Chondrocyte (in vitro differentiated cells): Measurements from ENCODE around the gene AJUBA. TPM values are rescaled to one million over a fixed set of nuclear protein-coding genes. Genes with fewer than 3 reads are reported as not detected.
A peak's percentile ranks its signal among the peaks of the same experiment; 100 is the strongest.

Experiments used
- DNase-seq: peaks from one replicate; pipeline ENCODE4 v3.0.0; 2021; ENCODE audit warnings: mixed read lengths, low spot score
- H3K27ac Mint-ChIP-seq: one replicate; pipeline ENCODE4 v1.8.0; 2021; ENCODE audit warnings: mild to moderate bottlenecking, moderate library complexity, mixed read lengths; ENCODE audit not compliant: unreplicated experiment
- H3K27me3 Mint-ChIP-seq: 2 replicates; pipeline ENCODE4 v1.8.0; 2021; ENCODE audit warnings: low read depth, mixed read lengths
- H3K36me3 Mint-ChIP-seq: 2 replicates; pipeline ENCODE4 v1.8.0; 2021; ENCODE audit warnings: low read depth, mixed read lengths
- H3K4me1 Mint-ChIP-seq: 2 replicates; pipeline ENCODE4 v1.8.0; 2021; ENCODE audit warnings: low read depth, mild to moderate bottlenecking, mixed read lengths
- H3K4me3 Mint-ChIP-seq: one replicate; pipeline ENCODE4 v1.8.0; 2021; ENCODE audit warnings: mild to moderate bottlenecking, moderate library complexity, mixed read lengths; ENCODE audit not compliant: unreplicated experiment
- H3K9me3 Mint-ChIP-seq: 2 replicates; pipeline ENCODE4 v1.8.0; 2021; ENCODE audit warnings: low read depth, mixed read lengths
- CTCF ChIP-seq: fragments of 200-600 bp; sonication (generic); IDR thresholded peaks from 2 replicates; pipeline ENCODE4 v1.5.0; 2021; ENCODE audit warnings: antibody characterized with exemption, mild to moderate bottlenecking, moderate library complexity
- total RNA-seq: library from RNA; stranded (reverse); gene quantifications from 3 replicates; pipeline ENCODE4 v1.2.1, GENCODE V29; 2021

Gene AJUBA
- total RNA-seq, 1 donor from 2014 or later = 124 TPM

- peaks cover 35% of the 10 kb centered on the region for H3K4me1 Mint-ChIP-seq
- H3K4me3 Mint-ChIP-seq = no peak overlapping the region
- H3K27ac Mint-ChIP-seq = no peak overlapping the region
- H3K9me3 Mint-ChIP-seq = no peaks in the 10 kb centered on the region
- no peak for DNase-seq
- no peak for TF ChIP-seq CTCF
- peaks cover 3% of the 10 kb centered on the region for H3K36me3 Mint-ChIP-seq
- no peaks in the 10 kb centered on the region for H3K27me3 Mint-ChIP-seq
These were observed 375 bp downstream of the AJUBA start for GRCh38 chr14:22981876-22982476.

- peaks cover 42% of the 10 kb centered on the region for H3K4me1 Mint-ChIP-seq
These were observed 1.1 kb downstream of the AJUBA start for GRCh38 chr14:22981090-22981875.

GRCh38 chr14:22980672-22981089, 1.7 kb downstream of the AJUBA start:
- Mint-ChIP-seq H3K9me3 (no peaks in the 10 kb centered on the region), H3K27me3 (no peaks in the 10 kb centered on the region), H3K4me1 (peaks cover 47% of the 10 kb centered on the region), H3K4me3 (peak overlapping the region; percentile 81), H3K27ac (peak overlapping the region; percentile 97), H3K36me3 (peaks cover 6% of the 10 kb centered on the region)
- no peak for DNase-seq
- no peak for TF ChIP-seq CTCF

More at GRCh38 chr14:22981090-22981875, 1.1 kb downstream of the AJUBA start:
- Mint-ChIP-seq H3K4me3 (no peak overlapping the region), H3K27ac (peak overlapping the region; percentile 87), H3K36me3 (peaks cover 5% of the 10 kb centered on the region), H3K9me3 (no peaks in the 10 kb centered on the region), H3K27me3 (no peaks in the 10 kb centered on the region)
- no peak for TF ChIP-seq CTCF
- DNase-seq = no peak

GRCh38 chr14:22979748-22980392, 2.5 kb downstream of the AJUBA start:
- Mint-ChIP-seq H3K4me3 (peak overlapping the region; percentile 81), H3K36me3 (peaks cover 10% of the 10 kb centered on the region), H3K9me3 (no peaks in the 10 kb centered on the region), H3K27me3 (no peaks in the 10 kb centered on the region), H3K4me1 (peaks cover 54% of the 10 kb centered on the region), H3K27ac (peak overlapping the region; percentile 97)
- no peak for DNase-seq
- no peak for TF ChIP-seq CTCF

GRCh38 chr14:22978981-22979671, 3.2 kb downstream of the AJUBA start:
- Mint-ChIP-seq H3K4me1 (peaks cover 59% of the 10 kb centered on the region), H3K27ac (peak overlapping the region; percentile 97), H3K27me3 (no peaks in the 10 kb centered on the region), H3K36me3 (peaks cover 16% of the 10 kb centered on the region), H3K9me3 (no peaks in the 10 kb centered on the region), H3K4me3 (peak overlapping the region; percentile 81)
- DNase-seq = no peak
- no peak for TF ChIP-seq CTCF
